ENCODE results near the gene PPP6R2.

PPP6R2 gene

DNA sequence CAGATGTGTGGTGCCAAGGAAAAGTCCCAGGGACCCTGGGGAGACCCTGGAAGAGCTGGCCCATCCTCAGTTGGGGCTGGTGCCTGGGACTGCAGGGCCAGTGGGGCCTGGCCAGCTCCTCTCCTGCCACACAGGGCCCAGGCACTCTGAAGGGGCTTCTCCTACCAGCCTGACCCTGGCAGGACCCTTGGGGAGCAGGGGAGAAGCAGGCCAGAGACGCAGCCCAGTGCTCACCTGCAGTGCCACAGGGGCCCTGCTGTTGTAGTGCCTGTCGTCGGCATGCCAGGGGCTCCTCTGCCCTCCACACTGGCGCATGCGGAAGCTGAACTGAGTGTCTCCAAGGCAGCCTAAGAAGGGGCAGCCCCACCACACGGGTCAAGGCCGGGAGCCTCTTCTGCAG, 25.5 kb upstream of the PPP6R2 start:
- H3K4me1 ChIP-seq (ENCODE audit: control insufficient read depth, insufficient read depth, low read length) = no peaks in the 10 kb centered on the region
- POLR2A ChIA-PET = interaction anchor here (2.2 kb wide), 1 partner anchor 11 kb away, joined by 11 read pairs; the partner anchor contains the start of gene PLXNB2
- CTCF ChIA-PET = interaction anchor here (0.6 to 1.3 kb wide), 4 partner anchors 9 to 137 kb away, joined by 3 to 5 read pairs (median 4); partner anchors contain the start of gene DENND6B
- H3K36me3 ChIP-seq (ENCODE audit: control insufficient read depth in 2 of 2, insufficient read depth in 1 of 2, low read length in 2 of 2) = no peaks in the 10 kb centered on the region
- TF ChIP-seq, protein P1, sequence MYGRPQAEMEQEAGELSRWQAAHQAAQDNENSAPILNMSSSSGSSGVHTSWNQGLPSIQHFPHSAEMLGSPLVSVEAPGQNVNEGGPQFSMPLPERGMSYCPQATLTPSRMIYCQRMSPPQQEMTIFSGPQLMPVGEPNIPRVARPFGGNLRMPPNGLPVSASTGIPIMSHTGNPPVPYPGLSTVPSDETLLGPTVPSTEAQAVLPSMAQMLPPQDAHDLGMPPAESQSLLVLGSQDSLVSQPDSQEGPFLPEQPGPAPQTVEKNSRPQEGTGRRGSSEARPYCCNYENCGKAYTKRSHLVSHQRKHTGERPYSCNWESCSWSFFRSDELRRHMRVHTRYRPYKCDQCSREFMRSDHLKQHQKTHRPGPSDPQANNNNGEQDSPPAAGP (tag by site-specific recombination; IDR thresholded peaks at IDR 0.05) = no peak
- TF ChIP-seq SP2 (tag by site-specific recombination; IDR thresholded peaks at IDR 0.05) (no peak), ZNF664 (tag by site-specific recombination; IDR thresholded peaks at IDR 0.05) (no peak)
- TF ChIP-seq, protein P2, sequence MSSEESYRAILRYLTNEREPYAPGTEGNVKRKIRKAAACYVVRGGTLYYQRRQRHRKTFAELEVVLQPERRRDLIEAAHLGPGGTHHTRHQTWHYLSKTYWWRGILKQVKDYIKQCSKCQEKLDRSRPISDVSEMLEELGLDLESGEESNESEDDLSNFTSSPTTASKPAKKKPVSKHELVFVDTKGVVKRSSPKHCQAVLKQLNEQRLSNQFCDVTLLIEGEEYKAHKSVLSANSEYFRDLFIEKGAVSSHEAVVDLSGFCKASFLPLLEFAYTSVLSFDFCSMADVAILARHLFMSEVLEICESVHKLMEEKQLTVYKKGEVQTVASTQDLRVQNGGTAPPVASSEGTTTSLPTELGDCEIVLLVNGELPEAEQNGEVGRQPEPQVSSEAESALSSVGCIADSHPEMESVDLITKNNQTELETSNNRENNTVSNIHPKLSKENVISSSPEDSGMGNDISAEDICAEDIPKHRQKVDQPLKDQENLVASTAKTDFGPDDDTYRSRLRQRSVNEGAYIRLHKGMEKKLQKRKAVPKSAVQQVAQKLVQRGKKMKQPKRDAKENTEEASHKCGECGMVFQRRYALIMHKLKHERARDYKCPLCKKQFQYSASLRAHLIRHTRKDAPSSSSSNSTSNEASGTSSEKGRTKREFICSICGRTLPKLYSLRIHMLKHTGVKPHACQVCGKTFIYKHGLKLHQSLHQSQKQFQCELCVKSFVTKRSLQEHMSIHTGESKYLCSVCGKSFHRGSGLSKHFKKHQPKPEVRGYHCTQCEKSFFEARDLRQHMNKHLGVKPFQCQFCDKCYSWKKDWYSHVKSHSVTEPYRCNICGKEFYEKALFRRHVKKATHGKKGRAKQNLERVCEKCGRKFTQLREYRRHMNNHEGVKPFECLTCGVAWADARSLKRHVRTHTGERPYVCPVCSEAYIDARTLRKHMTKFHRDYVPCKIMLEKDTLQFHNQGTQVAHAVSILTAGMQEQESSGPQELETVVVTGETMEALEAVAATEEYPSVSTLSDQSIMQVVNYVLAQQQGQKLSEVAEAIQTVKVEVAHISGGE (tag by site-specific recombination; conservative IDR thresholded peaks at IDR 0.05; ENCODE audit: low read depth) = no peak
- H3K27ac ChIP-seq (ENCODE audit: extremely low read depth, low read depth, low read length) = no peak overlapping the region
- H3K9me3 ChIP-seq (ENCODE audit: control insufficient read depth, insufficient read depth, low read depth, low read length) = no peaks in the 10 kb centered on the region
- no peak overlapping the region for H3K4me3 ChIP-seq (ENCODE audit: low read depth, low read length)

GRCh38 chr22:50318356-50318697, 24.8 kb upstream of the PPP6R2 start:
- POLR2A ChIA-PET = no interaction called here
- no peak overlapping the region for H3K4me3 ChIP-seq (ENCODE audit: low read depth, low read length)
- no peak for TF ChIP-seq ZNF266 (tag by site-specific recombination; IDR thresholded peaks at IDR 0.05; ENCODE audit: low read depth)
- no peak for TF ChIP-seq ZNF707 (tag by site-specific recombination; IDR thresholded peaks at IDR 0.05)
- TF ChIP-seq, protein P3, sequence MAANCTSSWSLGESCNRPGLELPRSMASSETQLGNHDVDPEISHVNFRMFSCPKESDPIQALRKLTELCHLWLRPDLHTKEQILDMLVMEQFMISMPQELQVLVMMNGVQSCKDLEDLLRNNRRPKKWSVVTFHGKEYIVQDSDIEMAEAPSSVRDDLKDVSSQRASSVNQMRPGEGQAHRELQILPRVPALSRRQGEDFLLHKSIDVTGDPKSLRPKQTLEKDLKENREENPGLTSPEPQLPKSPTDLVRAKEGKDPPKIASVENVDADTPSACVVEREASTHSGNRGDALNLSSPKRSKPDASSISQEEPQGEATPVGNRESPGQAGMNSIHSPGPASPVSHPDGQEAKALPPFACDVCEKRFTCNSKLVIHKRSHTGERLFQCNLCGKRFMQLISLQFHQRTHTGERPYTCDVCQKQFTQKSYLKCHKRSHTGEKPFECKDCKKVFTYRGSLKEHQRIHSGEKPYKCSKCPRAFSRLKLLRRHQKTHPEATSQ (tag by site-specific recombination; IDR thresholded peaks at IDR 0.05) = no peak
- TF ChIP-seq HOXC10 (CRISPR knock-in tag; IDR thresholded peaks at IDR 0.05) = no peak
- TF ChIP-seq, protein P4, sequence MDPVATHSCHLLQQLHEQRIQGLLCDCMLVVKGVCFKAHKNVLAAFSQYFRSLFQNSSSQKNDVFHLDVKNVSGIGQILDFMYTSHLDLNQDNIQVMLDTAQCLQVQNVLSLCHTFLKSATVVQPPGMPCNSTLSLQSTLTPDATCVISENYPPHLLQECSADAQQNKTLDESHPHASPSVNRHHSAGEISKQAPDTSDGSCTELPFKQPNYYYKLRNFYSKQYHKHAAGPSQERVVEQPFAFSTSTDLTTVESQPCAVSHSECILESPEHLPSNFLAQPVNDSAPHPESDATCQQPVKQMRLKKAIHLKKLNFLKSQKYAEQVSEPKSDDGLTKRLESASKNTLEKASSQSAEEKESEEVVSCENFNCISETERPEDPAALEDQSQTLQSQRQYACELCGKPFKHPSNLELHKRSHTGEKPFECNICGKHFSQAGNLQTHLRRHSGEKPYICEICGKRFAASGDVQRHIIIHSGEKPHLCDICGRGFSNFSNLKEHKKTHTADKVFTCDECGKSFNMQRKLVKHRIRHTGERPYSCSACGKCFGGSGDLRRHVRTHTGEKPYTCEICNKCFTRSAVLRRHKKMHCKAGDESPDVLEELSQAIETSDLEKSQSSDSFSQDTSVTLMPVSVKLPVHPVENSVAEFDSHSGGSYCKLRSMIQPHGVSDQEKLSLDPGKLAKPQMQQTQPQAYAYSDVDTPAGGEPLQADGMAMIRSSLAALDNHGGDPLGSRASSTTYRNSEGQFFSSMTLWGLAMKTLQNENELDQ (tag by site-specific recombination; IDR thresholded peaks at IDR 0.05; ENCODE audit: low read depth) = no peak
- CTCF ChIA-PET = interaction anchor here (0.6 to 1.3 kb wide), 3 partner anchors 42 to 137 kb away, joined by 3 to 5 read pairs (median 3); no protein-coding TSS in a partner anchor
- no peaks in the 10 kb centered on the region for H3K9me3 ChIP-seq (ENCODE audit: control insufficient read depth, insufficient read depth, low read depth, low read length)
- H3K27ac ChIP-seq (ENCODE audit: extremely low read depth, low read depth, low read length) = no peak overlapping the region
- no peaks in the 10 kb centered on the region for H3K36me3 ChIP-seq (ENCODE audit: control insufficient read depth in 2 of 2, insufficient read depth in 1 of 2, low read length in 2 of 2)
- H3K4me1 ChIP-seq (ENCODE audit: control insufficient read depth, insufficient read depth, low read length) = no peaks in the 10 kb centered on the region

- POLR2A ChIA-PET = interaction anchor here (0.6 to 3.5 kb wide), 2 partner anchors 12 to 23 kb away, joined by 4 to 15 read pairs; partner anchors contain the start of gene PLXNB2
- CTCF ChIA-PET = interaction anchor here (0.6 to 1.0 kb wide), 2 partner anchors 47 to 110 kb away, joined by 3 to 5 read pairs; no protein-coding TSS in a partner anchor
- TF ChIP-seq ZNF513 (tag by site-specific recombination; IDR thresholded peaks at IDR 0.05) (no peak), ZNF670 (tag by site-specific recombination; IDR thresholded peaks at IDR 0.05; ENCODE audit: low read depth) (no peak), TCF7L2 (IDR thresholded peaks at IDR 0.05; ENCODE audit: borderline replicate concordance, low read depth, low read length) (no peak), KLF7 (tag by site-specific recombination; IDR thresholded peaks at IDR 0.05; ENCODE audit: borderline replicate concordance) (no peak), PATZ1 (tag by site-specific recombination; IDR thresholded peaks at IDR 0.05) (no peak)
- TF ChIP-seq, protein P5, sequence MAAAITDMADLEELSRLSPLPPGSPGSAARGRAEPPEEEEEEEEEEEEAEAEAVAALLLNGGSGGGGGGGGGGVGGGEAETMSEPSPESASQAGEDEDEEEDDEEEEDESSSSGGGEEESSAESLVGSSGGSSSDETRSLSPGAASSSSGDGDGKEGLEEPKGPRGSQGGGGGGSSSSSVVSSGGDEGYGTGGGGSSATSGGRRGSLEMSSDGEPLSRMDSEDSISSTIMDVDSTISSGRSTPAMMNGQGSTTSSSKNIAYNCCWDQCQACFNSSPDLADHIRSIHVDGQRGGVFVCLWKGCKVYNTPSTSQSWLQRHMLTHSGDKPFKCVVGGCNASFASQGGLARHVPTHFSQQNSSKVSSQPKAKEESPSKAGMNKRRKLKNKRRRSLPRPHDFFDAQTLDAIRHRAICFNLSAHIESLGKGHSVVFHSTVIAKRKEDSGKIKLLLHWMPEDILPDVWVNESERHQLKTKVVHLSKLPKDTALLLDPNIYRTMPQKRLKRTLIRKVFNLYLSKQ (tag by site-specific recombination; IDR thresholded peaks at IDR 0.05; ENCODE audit: borderline replicate concordance) = no peak
Observed at GRCh38 chr22:50318698-50319411, 24.3 kb upstream of the PPP6R2 start.

More at GRCh38 chr22:50318698-50319411, 24.3 kb upstream of the PPP6R2 start:
- H3K4me3 ChIP-seq (ENCODE audit: low read depth, low read length) = no peak overlapping the region
- no peaks in the 10 kb centered on the region for H3K9me3 ChIP-seq (ENCODE audit: control insufficient read depth, insufficient read depth, low read depth, low read length)
- H3K27ac ChIP-seq (ENCODE audit: extremely low read depth, low read depth, low read length) = no peak overlapping the region
- no peaks in the 10 kb centered on the region for H3K4me1 ChIP-seq (ENCODE audit: control insufficient read depth, insufficient read depth, low read length)
- no peaks in the 10 kb centered on the region for H3K36me3 ChIP-seq (ENCODE audit: control insufficient read depth in 2 of 2, insufficient read depth in 1 of 2, low read length in 2 of 2)
